Testis (tissue), 2 donors: ENCODE results near the gene IFNE.

Experiments used
- POLR2A ChIP-seq: fragments of 450-650 bp; IDR thresholded peaks from one replicate; pipeline ENCODE4 v1.6.1; 2017; ENCODE audit warnings: antibody characterized with exemption, mild to moderate bottlenecking, moderate library complexity
- TF ChIP-seq, protein P1 (sequence below), 3 experiments: fragments of 450-650 bp in 2 of 3; fragments of 200-600 bp in 1 of 3; sonication (generic) in 1 of 3; IDR thresholded peaks; one replicate each; pipeline ENCODE4 v1.5.1; 2016 to 2019; ENCODE audit warnings: antibody characterized with exemption in 3 of 3, mild to moderate bottlenecking in 2 of 3, moderate library complexity in 1 of 3

DNA sequence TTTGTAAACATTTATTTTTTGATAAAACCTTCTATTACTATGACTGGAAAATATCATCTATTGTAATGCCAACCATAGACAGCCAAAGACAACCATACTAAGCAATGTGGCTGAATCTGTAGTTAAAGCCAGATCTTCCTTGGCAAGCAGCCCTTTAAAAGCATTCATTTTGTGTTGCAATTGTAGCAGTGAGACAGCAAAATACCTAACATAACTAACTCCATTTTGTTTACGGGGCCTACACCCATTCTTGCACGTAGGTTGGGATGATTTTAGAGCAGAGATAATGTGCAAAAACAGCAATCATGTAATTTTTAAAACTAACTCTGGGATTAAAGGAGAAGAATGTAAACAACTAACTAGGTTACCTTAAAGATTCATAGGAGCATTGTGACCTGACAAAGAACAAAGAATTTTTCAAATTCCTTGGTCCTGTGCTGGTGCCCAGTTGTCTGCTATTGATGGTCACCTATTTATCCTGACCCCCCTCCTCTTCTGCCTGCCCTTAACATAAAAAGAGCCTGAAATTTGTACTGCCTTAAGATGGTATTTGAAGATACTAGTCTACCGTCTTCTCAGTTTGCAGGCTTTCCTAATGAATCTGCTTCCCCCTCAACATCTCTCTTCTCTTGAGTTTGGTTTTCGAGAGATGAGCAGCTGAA is 31.2 kb downstream of the IFNE start:
- TF ChIP-seq, protein P1, sequence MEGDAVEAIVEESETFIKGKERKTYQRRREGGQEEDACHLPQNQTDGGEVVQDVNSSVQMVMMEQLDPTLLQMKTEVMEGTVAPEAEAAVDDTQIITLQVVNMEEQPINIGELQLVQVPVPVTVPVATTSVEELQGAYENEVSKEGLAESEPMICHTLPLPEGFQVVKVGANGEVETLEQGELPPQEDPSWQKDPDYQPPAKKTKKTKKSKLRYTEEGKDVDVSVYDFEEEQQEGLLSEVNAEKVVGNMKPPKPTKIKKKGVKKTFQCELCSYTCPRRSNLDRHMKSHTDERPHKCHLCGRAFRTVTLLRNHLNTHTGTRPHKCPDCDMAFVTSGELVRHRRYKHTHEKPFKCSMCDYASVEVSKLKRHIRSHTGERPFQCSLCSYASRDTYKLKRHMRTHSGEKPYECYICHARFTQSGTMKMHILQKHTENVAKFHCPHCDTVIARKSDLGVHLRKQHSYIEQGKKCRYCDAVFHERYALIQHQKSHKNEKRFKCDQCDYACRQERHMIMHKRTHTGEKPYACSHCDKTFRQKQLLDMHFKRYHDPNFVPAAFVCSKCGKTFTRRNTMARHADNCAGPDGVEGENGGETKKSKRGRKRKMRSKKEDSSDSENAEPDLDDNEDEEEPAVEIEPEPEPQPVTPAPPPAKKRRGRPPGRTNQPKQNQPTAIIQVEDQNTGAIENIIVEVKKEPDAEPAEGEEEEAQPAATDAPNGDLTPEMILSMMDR (IDR thresholded peaks at IDR 0.05): no peak
- TF ChIP-seq POLR2A: no peak
